Natural killer cell (primary cell): ENCODE measurements around the gene AGPAT4. TPM values are rescaled to one million over a fixed set of nuclear protein-coding genes. Genes with fewer than 3 reads are reported as not detected.

Experiments
- ATAC-seq, 3 donors: fragments of 150-1000 bp in 2 of 3; fragments of 200-7000 bp in 1 of 3; cut with Tn5 transposase; 1 replicate in 1 of 3; 2 replicates in 2 of 3; pipeline ENCODE4 v1.10.0; 2021; ENCODE audit warnings: mild to moderate bottlenecking in 2 of 3, moderate library complexity in 2 of 3
- DNase-seq, 2 donors: peaks; one replicate each; pipeline versions ENCODE4 v3.0.0 to v3.0.0-alpha.2; 2013 to 2021; ENCODE audit warnings: mixed read lengths in 1 of 2
- H3K27ac ChIP-seq: one replicate; pipeline ENCODE4 v1.5.1; 2013; ENCODE audit warnings: mild to moderate bottlenecking, low read length
- H3K27me3 ChIP-seq: one replicate; pipeline ENCODE4 v1.6.1; 2013; ENCODE audit warnings: low read length; ENCODE audit not compliant: control insufficient read depth, insufficient read depth
- H3K36me3 ChIP-seq: one replicate; pipeline ENCODE4 v1.6.1; 2013; ENCODE audit warnings: low read length; ENCODE audit not compliant: control insufficient read depth, insufficient read depth
- H3K4me1 ChIP-seq: one replicate; pipeline ENCODE4 v1.6.1; 2013; ENCODE audit warnings: low read length; ENCODE audit not compliant: control insufficient read depth, insufficient read depth
- H3K4me3 ChIP-seq: one replicate; pipeline ENCODE4 v1.5.1; 2013; ENCODE audit warnings: low read length
- H3K9me3 ChIP-seq: one replicate; pipeline ENCODE4 v1.6.1; 2013; ENCODE audit warnings: low read length; ENCODE audit not compliant: control insufficient read depth, insufficient read depth
- H3K27ac Mint-ChIP-seq, 2 donors: one replicate each; pipeline ENCODE4 v1.8.0; 2022; ENCODE audit warnings: mild to moderate bottlenecking in 2 of 2, mixed read lengths in 2 of 2, moderate library complexity in 1 of 2
- H3K27me3 Mint-ChIP-seq, 2 donors: one replicate each; pipeline ENCODE4 v1.8.0; 2022; ENCODE audit warnings: low read depth in 2 of 2, mixed read lengths in 2 of 2
- H3K36me3 Mint-ChIP-seq: one replicate; pipeline ENCODE4 v1.8.0; 2022; ENCODE audit warnings: mixed read lengths
- H3K4me1 Mint-ChIP-seq, 2 donors: one replicate each; pipeline ENCODE4 v1.8.0; 2022; ENCODE audit warnings: mixed read lengths in 2 of 2
- H3K4me3 Mint-ChIP-seq: one replicate; pipeline ENCODE4 v1.8.0; 2022; ENCODE audit warnings: mild to moderate bottlenecking, moderate library complexity, mixed read lengths
- H3K9me3 Mint-ChIP-seq, 2 donors: one replicate each; pipeline ENCODE4 v1.8.0; 2022; ENCODE audit warnings: mixed read lengths in 2 of 2
- WGBS: methylation state at CpG from one replicate; pipeline ENCODE4 v1.1.7; 2013; ENCODE audit warnings: missing lambda C conversion rate; ENCODE audit not compliant: insufficient coverage; 5-methylcytosine and 5-hydroxymethylcytosine counted together
- intact Hi-C: fragments of 100-400 bp; cut with micrococcal nuclease; formaldehyde crosslinking; loops from one replicate; pipeline ENCODE4 v1.14.2; 2022
- total RNA-seq, 4 donors: library from RNA; stranded (reverse); fragments of 120-200 nt in 1 of 4; gene quantifications; one replicate each; pipeline versions ENCODE4 v1.2.3 to v1.2.4, GENCODE V29; 2013 to 2022
- TF ChIP-seq, protein P1 (sequence below): fragments of 200-600 bp; IDR thresholded peaks from one replicate; pipeline ENCODE4 v1.8.0; 2022; ENCODE audit warnings: antibody characterized with exemption

The AGPAT4 gene
- total RNA-seq, 3 donors from 2014 or later (not counting 1 experiment from before 2014, with no cell fraction given), result 24.5 to 38.1 (median 25.8) TPM

DNA sequence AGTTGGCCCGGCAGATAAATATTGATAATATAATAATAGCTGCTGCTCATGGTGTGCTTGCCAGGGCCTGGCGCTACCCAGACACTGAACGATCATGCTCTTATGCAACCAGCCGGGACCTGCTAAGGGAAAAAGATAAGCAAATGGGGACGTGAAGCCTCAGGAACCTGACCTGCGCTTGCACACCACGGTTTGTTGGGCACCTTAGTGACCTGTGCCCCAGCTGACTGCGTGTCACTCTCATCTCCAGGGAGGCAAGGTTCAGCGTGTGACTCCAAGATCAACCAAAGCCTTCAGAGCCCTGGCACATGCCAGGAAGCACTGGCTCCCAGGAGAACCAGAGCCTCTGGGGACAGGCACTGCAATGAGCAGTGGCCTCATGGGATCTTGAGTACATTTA, 111.1 kb downstream of the AGPAT4 start:
- H3K4me1 Mint-ChIP-seq, result peaks cover 5 to 10% of the 10 kb centered on the region in 2 donors
- WGBS, result 94% methylated on average over 9 of the region's 9 CpGs

DNA sequence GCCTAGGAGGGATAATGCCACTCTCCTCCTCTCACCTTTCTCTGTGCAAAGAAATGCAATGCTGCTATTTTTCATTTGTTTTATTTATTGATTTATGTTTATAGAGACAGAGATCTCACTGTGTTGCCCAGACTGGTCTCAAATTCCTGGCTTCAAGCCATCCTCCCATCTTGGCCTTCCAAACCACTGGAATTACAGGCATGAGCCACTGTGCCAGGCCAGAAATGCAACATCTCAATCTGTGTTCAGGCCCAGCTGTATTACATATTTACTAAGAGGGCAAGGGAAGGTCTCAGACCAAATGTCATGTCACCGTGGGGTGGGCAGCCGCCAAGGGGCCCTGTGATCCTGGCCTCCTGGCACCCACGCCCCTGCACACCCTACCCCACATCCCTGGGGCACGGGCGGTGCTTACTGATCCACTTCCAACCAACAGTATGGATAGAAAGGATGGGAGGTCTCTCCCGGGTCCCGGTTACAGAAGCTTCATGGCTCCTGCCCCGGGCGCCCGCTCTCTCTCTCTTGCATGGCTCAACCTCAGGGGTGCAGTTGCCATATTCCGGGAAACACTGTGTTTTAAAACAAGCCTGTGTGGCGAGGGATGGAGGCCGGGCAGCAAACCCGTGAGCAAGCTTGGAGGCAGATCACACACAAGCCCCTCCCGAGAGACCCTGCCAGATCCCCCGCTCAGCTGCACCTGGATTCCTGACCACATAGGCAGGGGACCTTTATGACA, 111.8 kb downstream of the AGPAT4 start:
- no peaks in the 10 kb centered on the region for H3K9me3 Mint-ChIP-seq
- Histone ChIP-seq H3K9me3 (peaks cover 5% of the 10 kb centered on the region), H3K27ac (no peak overlapping the region), H3K27me3 (no peaks in the 10 kb centered on the region), H3K4me1 (no peaks in the 10 kb centered on the region), H3K36me3 (peaks cover 31% of the 10 kb centered on the region), H3K4me3 (no peak overlapping the region)
- intact Hi-C loops, result no loop called here
- no peak for ATAC-seq
- TF ChIP-seq, protein P1, sequence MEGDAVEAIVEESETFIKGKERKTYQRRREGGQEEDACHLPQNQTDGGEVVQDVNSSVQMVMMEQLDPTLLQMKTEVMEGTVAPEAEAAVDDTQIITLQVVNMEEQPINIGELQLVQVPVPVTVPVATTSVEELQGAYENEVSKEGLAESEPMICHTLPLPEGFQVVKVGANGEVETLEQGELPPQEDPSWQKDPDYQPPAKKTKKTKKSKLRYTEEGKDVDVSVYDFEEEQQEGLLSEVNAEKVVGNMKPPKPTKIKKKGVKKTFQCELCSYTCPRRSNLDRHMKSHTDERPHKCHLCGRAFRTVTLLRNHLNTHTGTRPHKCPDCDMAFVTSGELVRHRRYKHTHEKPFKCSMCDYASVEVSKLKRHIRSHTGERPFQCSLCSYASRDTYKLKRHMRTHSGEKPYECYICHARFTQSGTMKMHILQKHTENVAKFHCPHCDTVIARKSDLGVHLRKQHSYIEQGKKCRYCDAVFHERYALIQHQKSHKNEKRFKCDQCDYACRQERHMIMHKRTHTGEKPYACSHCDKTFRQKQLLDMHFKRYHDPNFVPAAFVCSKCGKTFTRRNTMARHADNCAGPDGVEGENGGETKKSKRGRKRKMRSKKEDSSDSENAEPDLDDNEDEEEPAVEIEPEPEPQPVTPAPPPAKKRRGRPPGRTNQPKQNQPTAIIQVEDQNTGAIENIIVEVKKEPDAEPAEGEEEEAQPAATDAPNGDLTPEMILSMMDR, result no peak
- H3K27me3 Mint-ChIP-seq, result no peaks in the 10 kb centered on the region
- DNase-seq, result no peak
- no peak overlapping the region for H3K4me3 Mint-ChIP-seq
- peaks cover 8% of the 10 kb centered on the region for H3K36me3 Mint-ChIP-seq
- 97% methylated on average over 13 of the region's 16 CpGs for WGBS
- peaks cover 5 to 10% of the 10 kb centered on the region in 2 donors for H3K4me1 Mint-ChIP-seq
- H3K27ac Mint-ChIP-seq, result no peak overlapping the region

More for the DNA sequence above, 111.1 kb downstream of the AGPAT4 start:
- no peaks in the 10 kb centered on the region for H3K9me3 Mint-ChIP-seq
- ATAC-seq (no peak), DNase-seq (no peak)
- no peak overlapping the region for H3K4me3 ChIP-seq
- no peaks in the 10 kb centered on the region for H3K27me3 ChIP-seq
- intact Hi-C loops, result no loop called here
- no peaks in the 10 kb centered on the region for H3K4me1 ChIP-seq
- no peaks in the 10 kb centered on the region for H3K9me3 ChIP-seq
- H3K27ac Mint-ChIP-seq, result no peak overlapping the region
- no peak overlapping the region for H3K27ac ChIP-seq
- peaks cover 8% of the 10 kb centered on the region for H3K36me3 Mint-ChIP-seq
- TF ChIP-seq, protein P1, result no peak
- H3K27me3 Mint-ChIP-seq, result no peaks in the 10 kb centered on the region
- peaks cover 31% of the 10 kb centered on the region for H3K36me3 ChIP-seq
- no peak overlapping the region for H3K4me3 Mint-ChIP-seq

DNA sequence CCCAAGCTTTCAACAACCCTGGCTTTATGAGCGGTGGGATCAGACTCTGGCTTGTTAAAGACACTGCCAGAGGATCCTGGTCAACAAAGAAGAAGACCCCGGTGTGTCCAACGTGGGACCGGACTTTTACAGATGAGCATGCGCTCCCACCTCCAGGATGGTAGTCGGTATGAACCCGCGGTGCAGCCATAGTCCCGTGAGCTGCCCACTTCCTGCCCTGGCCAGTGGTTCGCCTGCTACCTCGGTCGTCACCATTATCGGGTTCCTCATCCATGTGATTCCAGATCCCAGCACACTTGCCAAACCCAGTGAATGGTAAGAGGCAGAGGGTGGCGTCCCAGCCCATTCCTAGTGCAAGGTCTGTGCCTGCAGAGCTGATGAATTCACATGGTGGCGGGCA, 112.7 kb downstream of the AGPAT4 start:
- Histone ChIP-seq H3K4me1 (no peaks in the 10 kb centered on the region), H3K36me3 (peaks cover 31% of the 10 kb centered on the region), H3K4me3 (no peak overlapping the region), H3K27ac (no peak overlapping the region), H3K9me3 (peaks cover 8% of the 10 kb centered on the region), H3K27me3 (no peaks in the 10 kb centered on the region)
- no peak for DNase-seq
- WGBS, result 96% methylated on average over 15 of the region's 15 CpGs
- Mint-ChIP-seq H3K9me3 (no peaks in the 10 kb centered on the region), H3K36me3 (peaks cover 8% of the 10 kb centered on the region), H3K27ac (no peak overlapping the region), H3K27me3 (no peaks in the 10 kb centered on the region), H3K4me3 (no peak overlapping the region), H3K4me1 (peaks cover 0 to 4% of the 10 kb centered on the region in 2 donors)
- TF ChIP-seq, protein P1, result no peak
- no peak for ATAC-seq
- intact Hi-C loops, result no loop called here
